Measurements from ENCODE around the gene BCL2A1.
"Not testable (repeated sequence)": the region's sequence is repeated elsewhere in the genome, so short reads cannot be mapped to it uniquely, and the experiment has no call there.

The BCL2A1 gene

GRCh38 chr15:79919749-79920511 is 51.1 kb downstream of the BCL2A1 start:
- DNase-seq, result no peak

- no peak for DNase-seq
Measured at GRCh38 chr15:79919090-79919748, 51.8 kb downstream of the BCL2A1 start.

GRCh38 chr15:79918278-79918677 is 52.7 kb downstream of the BCL2A1 start:
- no peak for DNase-seq

GRCh38 chr15:79916502-79917132 is 54.4 kb downstream of the BCL2A1 start:
- DNase-seq, result no peak

GRCh38 chr15:79915776-79916501 is 55.1 kb downstream of the BCL2A1 start:
- DNase-seq, result not testable (repeated sequence)

- DNase-seq, result no peak
Measured at GRCh38 chr15:79914728-79915127, 56.3 kb downstream of the BCL2A1 start.
